Stomach (tissue), 9 donors: ENCODE results near the gene MYO10. TPM values are rescaled to one million over a fixed set of nuclear protein-coding genes. Genes with fewer than 3 reads are reported as not detected.

Experiments used
- DNase-seq, 2 donors: peaks; one replicate each; pipeline versions ENCODE4 v3.0.0 to v3.0.0-alpha.2; 2013 to 2019
- H3K27ac ChIP-seq, 5 donors: fragments of 200-600 bp in 4 of 5; sonication (generic) in 4 of 5; one replicate each; pipeline ENCODE4 v1.5.1; 2013 to 2019; ENCODE audit warnings: mild to moderate bottlenecking in 1 of 5, moderate library complexity in 1 of 5
- H3K27me3 ChIP-seq, 3 donors: fragments of 200-600 bp; sonication (generic); one replicate each; pipeline ENCODE4 v1.5.1; 2017 to 2019; ENCODE audit warnings: mixed run types in 1 of 3
- H3K36me3 ChIP-seq, 4 donors: fragments of 200-600 bp; sonication (generic); 1 replicate in 3 of 4; 2 replicates in 1 of 4; pipeline ENCODE4 v1.5.1; 2016 to 2019
- H3K4me1 ChIP-seq, 4 donors: fragments of 200-600 bp; sonication (generic); one replicate each; pipeline ENCODE4 v1.5.1; 2016 to 2019
- H3K4me3 ChIP-seq, 4 donors: fragments of 200-600 bp; sonication (generic) in 3 of 4; one replicate each; pipeline ENCODE4 v1.5.1; 2016 to 2019; ENCODE audit warnings: mild to moderate bottlenecking in 1 of 4
- H3K9me3 ChIP-seq, 4 donors: fragments of 200-600 bp; sonication (generic); one replicate each; pipeline ENCODE4 v1.5.1; 2016 to 2019
- EP300 ChIP-seq: sonication (generic); formaldehyde crosslinking; IDR thresholded peaks from one replicate; pipeline ENCODE4 v1.6.1; 2017; ENCODE audit warnings: antibody characterized with exemption
- POLR2A ChIP-seq, 4 donors: fragments of 450-650 bp; IDR thresholded peaks; one replicate each; pipeline ENCODE4 v1.6.1; 2016; ENCODE audit warnings: antibody characterized with exemption in 4 of 4, control low read depth in 2 of 4, mild to moderate bottlenecking in 1 of 4, moderate library complexity in 1 of 4
- POLR2AphosphoS5 ChIP-seq, 3 donors: sonication (generic); formaldehyde crosslinking; IDR thresholded peaks; one replicate each; pipeline ENCODE4 v1.6.1; 2016; ENCODE audit warnings: antibody characterized with exemption in 3 of 3
- WGBS, 5 donors: extraction: QIAGEN DNeasy Blood & Tissue Kit in 3 of 5; methylation state at CpG; one replicate each; pipeline versions ENCODE4 v1.1.5 to v1.1.7; 2013 to 2018; 5-methylcytosine and 5-hydroxymethylcytosine counted together
- intact Hi-C: fragments of 100-400 bp; cut with DNase I; formaldehyde crosslinking; loops from one replicate; pipeline ENCODE4 v1.15.1; 2023; ENCODE audit warnings: low total_unique reads
- polyA plus RNA-seq, 3 donors: library from polyadenylated mRNA; stranded (reverse); fragments of 200-250 nt; gene quantifications; one replicate each; pipeline ENCODE4 v1.2.3, GENCODE V29; 2013
- total RNA-seq, 5 donors: library from RNA; depleted of rRNA; stranded (reverse); fragments of >200 nt; gene quantifications; one replicate each; pipeline versions ENCODE4 v1.1.0 to v1.2.3, GENCODE V29; 2014 to 2016
- TF ChIP-seq, protein P1 (sequence below), 7 experiments: fragments of 450-650 bp in 4 of 7; fragments of 200-600 bp in 3 of 7; sonication (generic) in 3 of 7; IDR thresholded peaks; one replicate each; pipeline ENCODE4 v1.5.1; 2016 to 2019; ENCODE audit warnings: antibody characterized with exemption in 7 of 7, control low read depth in 2 of 7, mild to moderate bottlenecking in 1 of 7
- donor health status: healthy with polysubstance abuse.
- donor health status: Bipolar disorder and iron deficiency.
- donor health status: healthy.

The MYO10 gene
- total and polyA plus RNA-seq, 8 donors = 6.8 to 233 (median 76.5) TPM

DNA sequence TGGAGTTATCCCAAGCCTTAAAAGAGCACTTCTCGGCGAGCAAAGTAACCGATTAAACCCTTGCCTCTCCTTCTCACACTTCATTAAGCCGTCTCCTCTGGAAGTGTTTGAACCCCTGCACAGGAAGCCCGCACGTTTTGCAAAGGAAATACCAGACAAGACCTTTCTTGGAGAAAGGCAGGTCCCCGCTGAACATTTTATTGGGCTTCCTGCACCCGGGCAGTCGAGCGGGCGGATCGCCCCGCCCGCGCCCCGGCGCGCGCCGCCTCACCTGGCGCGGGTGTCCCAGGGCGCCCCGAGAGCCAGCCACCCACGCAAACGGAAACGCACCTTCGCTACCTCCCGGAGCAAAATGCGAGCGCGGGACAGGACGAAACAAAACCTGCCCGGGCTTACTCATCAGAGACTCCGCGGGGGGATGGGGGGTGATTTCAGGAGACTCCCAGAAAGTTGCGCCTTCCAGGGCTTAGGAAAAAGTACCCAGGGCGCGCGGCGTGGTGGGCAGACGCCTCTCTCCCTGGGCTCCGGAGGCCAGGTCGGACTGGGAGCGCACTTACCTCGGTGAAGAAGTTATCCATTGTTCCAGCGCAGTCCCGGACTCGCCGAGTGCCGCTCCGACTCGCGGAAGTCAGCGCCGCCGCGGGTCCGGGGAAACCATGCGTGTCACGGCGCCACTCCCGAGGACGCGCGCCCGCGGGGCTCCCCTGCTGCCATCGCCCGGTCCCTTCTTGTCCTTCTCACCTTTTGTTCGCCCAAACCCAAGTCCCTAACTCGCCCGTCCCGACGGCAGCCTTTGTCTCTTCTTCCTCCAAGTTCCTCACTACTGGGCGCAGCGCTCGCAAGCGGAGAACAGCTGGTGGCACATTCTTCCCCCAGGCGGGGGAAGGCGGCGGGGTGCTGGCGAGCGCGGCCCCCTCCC, 598 bp downstream of the MYO10 start:
- Histone ChIP-seq H3K4me3 (peak overlapping the region; percentile 67 to 91 (median 88)), H3K9me3 (no peaks in the 10 kb centered on the region), H3K4me1 (peaks cover 19 to 60% (median 51%) of the 10 kb centered on the region in 4 donors), H3K27ac (peak overlapping the region; percentile 88 to 98 (median 95)), H3K36me3 (no peaks in the 10 kb centered on the region), H3K27me3 (peaks cover 0 to 31% (median 0%) of the 10 kb centered on the region in 3 donors)
- peak; percentile 50 to 71 for DNase-seq
- WGBS, 5 donors = 1% methylated on average over 35 to 85 of the region's 85 CpGs
- intact Hi-C loops = loop anchor here (10.0 kb wide), 3 partner anchors 131 to 249 kb away; no protein-coding TSS in a partner anchor
- TF ChIP-seq POLR2AphosphoS5 (IDR thresholded peaks at IDR 0.05) (no peak), POLR2A (IDR thresholded peaks at IDR 0.05) (peak in 1 of 4 donors; percentile 22)
- TF ChIP-seq, protein P1, sequence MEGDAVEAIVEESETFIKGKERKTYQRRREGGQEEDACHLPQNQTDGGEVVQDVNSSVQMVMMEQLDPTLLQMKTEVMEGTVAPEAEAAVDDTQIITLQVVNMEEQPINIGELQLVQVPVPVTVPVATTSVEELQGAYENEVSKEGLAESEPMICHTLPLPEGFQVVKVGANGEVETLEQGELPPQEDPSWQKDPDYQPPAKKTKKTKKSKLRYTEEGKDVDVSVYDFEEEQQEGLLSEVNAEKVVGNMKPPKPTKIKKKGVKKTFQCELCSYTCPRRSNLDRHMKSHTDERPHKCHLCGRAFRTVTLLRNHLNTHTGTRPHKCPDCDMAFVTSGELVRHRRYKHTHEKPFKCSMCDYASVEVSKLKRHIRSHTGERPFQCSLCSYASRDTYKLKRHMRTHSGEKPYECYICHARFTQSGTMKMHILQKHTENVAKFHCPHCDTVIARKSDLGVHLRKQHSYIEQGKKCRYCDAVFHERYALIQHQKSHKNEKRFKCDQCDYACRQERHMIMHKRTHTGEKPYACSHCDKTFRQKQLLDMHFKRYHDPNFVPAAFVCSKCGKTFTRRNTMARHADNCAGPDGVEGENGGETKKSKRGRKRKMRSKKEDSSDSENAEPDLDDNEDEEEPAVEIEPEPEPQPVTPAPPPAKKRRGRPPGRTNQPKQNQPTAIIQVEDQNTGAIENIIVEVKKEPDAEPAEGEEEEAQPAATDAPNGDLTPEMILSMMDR (IDR thresholded peaks at IDR 0.05) = no peak

DNA sequence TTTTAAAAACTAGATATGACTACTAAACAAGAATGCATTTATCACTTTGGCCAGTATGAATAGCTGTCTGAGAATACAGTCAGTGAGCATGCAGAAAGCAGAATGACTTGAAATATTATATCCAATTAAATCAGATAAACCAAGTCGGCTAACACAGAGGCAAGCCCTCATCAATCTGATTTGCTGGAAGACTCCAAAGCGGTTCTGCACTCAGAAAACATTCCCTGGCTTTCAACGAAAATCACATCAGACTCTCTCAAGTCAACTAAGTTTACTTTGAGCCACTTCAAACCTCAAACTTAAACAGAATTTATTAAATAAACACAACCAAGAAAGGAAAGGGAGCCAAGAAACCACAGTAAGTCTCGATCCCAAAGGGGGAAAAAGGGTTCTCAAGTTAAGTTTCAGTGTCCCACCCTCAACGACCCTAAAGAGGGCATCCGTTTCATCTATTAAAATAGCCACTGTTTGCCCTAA, 1.4 kb downstream of the MYO10 start:
- Histone ChIP-seq H3K9me3 (no peaks in the 10 kb centered on the region), H3K4me3 (peak overlapping the region; percentile 67 to 91 (median 88)), H3K36me3 (no peaks in the 10 kb centered on the region), H3K4me1 (peaks cover 19 to 67% (median 58%) of the 10 kb centered on the region in 4 donors), H3K27me3 (peaks cover 0 to 31% (median 0%) of the 10 kb centered on the region in 3 donors), H3K27ac (peak overlapping the region; percentile 88 to 98 (median 95))
- intact Hi-C loops = loop anchor here (10.0 kb wide), 3 partner anchors 130 to 250 kb away; no protein-coding TSS in a partner anchor
- TF ChIP-seq POLR2A (IDR thresholded peaks at IDR 0.05) = no peak
- TF ChIP-seq, protein P1 (IDR thresholded peaks at IDR 0.05) = no peak
- TF ChIP-seq POLR2AphosphoS5 (IDR thresholded peaks at IDR 0.05) = no peak
- TF ChIP-seq EP300 = no peak
- WGBS, 5 donors = 0 to 2% (median 1%) methylated on average over 6 of the region's 6 CpGs
- DNase-seq = peak in 1 of 2 donors; percentile 31

DNA sequence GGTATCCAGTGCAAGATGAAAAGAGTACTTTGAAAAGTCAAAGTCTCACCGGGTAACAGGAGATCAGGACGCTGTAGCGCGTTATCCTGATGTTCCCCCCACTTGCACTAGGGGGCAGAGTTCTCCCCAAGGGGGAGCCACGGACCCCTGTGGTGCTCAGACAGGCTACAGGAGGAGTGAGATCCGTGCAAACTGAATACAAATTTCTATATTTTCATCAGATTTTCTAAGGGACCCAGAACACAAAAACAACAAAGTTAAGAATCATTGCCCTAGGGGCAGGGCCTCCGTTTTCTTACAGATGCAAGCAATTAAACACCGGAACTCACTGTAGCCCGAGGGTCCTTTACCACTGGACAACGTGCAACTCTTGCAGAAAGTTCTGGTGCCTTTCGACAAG, 2.0 kb downstream of the MYO10 start:
- WGBS, 5 donors = 2 to 10% (median 6%) methylated on average over 11 of the region's 11 CpGs
- no peaks in the 10 kb centered on the region for H3K9me3 ChIP-seq
- intact Hi-C loops = loop anchor here (10.0 kb wide), 3 partner anchors 129 to 251 kb away; no protein-coding TSS in a partner anchor
- H3K36me3 ChIP-seq = no peaks in the 10 kb centered on the region
- TF ChIP-seq, protein P1 (IDR thresholded peaks at IDR 0.05) = peak in 5 of 7 experiments; percentile 59 to 81 (median 77)
- peak in 1 of 3 donors; percentile 49 for TF ChIP-seq POLR2AphosphoS5 (IDR thresholded peaks at IDR 0.05)
- TF ChIP-seq EP300 = no peak
- H3K4me1 ChIP-seq = peaks cover 19 to 69% (median 59%) of the 10 kb centered on the region in 4 donors
- H3K27me3 ChIP-seq = peaks cover 0 to 31% (median 0%) of the 10 kb centered on the region in 3 donors
- H3K4me3 ChIP-seq = peak overlapping the region; percentile 67 to 91 (median 88)
- peak; percentile 74 to 87 for DNase-seq
- peak overlapping the region in 4 of 5 donors; percentile 88 to 97 (median 93) for H3K27ac ChIP-seq

DNA sequence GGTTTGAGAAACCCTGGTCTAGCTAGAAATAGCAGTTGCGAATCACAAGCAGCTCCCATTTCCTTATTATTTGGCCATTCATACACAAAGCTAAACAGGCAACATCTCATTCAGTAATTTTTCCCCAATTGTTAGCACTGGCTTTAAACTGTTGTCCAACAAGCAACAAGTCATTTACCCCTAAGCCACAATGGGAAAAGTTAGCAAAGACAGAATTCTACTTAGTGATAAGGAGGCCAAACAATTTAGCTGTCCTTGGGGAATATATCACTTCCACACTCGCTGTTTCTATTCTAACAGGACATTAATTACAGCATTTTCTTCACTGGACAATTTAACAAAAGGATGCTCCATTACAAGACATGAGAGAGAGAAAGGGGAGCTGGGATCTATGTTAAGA, 2.8 kb downstream of the MYO10 start:
- no peak for DNase-seq
- H3K4me1 ChIP-seq = peaks cover 19 to 69% (median 59%) of the 10 kb centered on the region in 4 donors
- 17 to 55% (median 35%) methylated on average over 2 of the region's 2 CpGs for WGBS, 5 donors
- peak overlapping the region in 3 of 4 donors; percentile 88 to 91 (median 89) for H3K4me3 ChIP-seq
- H3K36me3 ChIP-seq = no peaks in the 10 kb centered on the region
- H3K27me3 ChIP-seq = peaks cover 0 to 31% (median 0%) of the 10 kb centered on the region in 3 donors
- intact Hi-C loops = loop anchor here (10.0 kb wide), 3 partner anchors 129 to 251 kb away; no protein-coding TSS in a partner anchor
- TF ChIP-seq POLR2A (IDR thresholded peaks at IDR 0.05) (no peak), POLR2AphosphoS5 (IDR thresholded peaks at IDR 0.05) (no peak), EP300 (no peak)
- TF ChIP-seq, protein P1 (IDR thresholded peaks at IDR 0.05) = no peak
- peak overlapping the region; percentile 34 to 88 (median 65) for H3K27ac ChIP-seq
- H3K9me3 ChIP-seq = no peaks in the 10 kb centered on the region
